ENCODE results near the gene PDLIM5. TPM values are rescaled to one million over a fixed set of nuclear protein-coding genes. Genes with fewer than 3 reads are reported as not detected.
A peak's percentile ranks its signal among the peaks of the same experiment; 100 is the strongest.

PDLIM5 gene
- total RNA-seq, 8 experiments from 2014 or later, result 11.9 to 71.2 (median 30.5) TPM

DNA sequence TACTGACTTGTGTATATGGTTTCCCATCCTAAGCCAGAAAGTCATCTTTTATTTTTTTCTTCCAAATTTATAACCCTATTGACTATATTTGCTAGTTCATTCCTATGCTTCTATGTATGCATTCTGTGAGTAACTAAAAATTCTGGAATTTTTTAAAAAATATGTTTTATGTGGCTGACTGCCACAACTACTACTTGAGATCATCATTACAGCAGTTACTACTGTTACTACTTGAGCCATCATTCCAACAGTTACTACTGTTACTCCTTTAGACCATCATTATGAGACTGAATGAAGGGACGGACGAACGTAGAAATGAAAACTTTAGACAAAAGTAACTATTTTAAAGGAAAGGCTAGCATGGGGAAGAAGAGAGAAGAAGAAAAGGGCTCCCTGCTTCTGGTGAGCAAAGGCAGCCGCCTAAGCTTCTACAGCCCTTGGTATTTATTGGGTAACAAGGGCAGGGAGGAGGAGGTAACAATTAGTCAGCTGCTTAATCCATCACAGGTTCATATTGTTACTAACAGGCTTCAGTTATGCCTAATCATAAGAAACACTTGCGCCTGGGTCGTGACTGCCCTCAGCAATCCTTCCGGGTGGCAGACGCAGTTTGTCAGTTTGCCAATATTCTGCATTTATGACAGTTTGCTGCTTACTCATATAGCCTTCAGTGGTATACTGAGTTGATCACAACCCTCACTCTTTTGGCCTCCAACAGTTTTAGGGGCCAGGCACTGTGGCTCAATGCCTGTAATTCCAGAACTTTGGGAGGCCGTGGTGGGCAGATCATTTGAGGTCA lies 80.4 kb downstream of the PDLIM5 start:
- WGBS, 10 experiments, result 57 to 100% (median 93%) methylated on average over 4 to 8 of the region's 9 CpGs; no CpG with 5 or more reads in 1 of the 10 experiments
- Histone ChIP-seq H3K4me3 (no peak overlapping the region), H3K27ac (no peak overlapping the region), H3K4me1 (replicated peaks in 1 of 2) (peaks cover 0 to 3% of the 10 kb centered on the region in 2 donors)
- ATAC-seq (replicated peaks in 6 of 8), result peak in 2 of 8 experiments; percentile 47 to 48
- in situ Hi-C loops (cut with MboI; ENCODE audit: low pct_unique_long_range_greater_than_20kb in 2 of 9, low sequenced_read_pairs in 9 of 9, unreplicated experiment in 9 of 9), result no loop called here

DNA sequence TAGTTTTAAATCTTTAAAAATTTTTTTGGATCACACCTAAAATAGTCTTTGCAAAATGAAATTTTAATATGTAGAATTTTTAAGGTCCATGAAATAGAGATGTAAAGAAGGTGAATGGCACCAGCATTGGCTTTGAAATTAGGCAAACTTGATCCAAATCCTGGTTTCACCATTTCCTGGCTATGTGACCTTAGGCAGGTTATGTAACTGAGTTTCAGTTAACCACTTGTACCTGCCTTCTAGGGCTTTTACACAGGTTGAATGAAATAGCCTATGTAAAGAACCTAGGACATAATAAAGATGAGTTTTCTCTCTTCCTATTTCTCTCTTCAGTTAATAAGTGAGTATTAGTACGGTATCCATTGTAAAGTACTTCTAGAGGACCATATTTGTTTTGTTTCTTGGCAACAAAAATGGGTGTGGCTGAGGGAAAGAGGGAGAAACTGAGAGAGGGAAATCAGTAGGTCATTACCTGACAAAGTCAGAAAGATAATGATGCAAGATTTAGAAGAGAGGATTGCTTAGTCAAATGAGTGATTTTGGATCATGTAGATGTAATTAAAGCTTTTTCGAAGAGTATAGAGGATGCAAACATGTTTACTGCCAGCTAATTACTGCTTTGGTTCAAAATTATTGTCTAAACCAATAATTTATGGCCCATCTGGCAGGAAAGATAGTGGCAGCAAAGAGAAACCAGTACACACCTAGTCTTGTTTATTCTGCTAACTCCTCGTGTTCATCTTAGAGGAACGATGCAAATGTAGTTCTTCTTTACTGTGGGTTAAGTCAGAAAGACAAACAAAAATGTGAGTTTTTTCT lies 81.9 kb downstream of the PDLIM5 start:
- in situ Hi-C loops (cut with MboI; ENCODE audit: low pct_unique_long_range_greater_than_20kb in 2 of 9, low sequenced_read_pairs in 9 of 9, unreplicated experiment in 9 of 9), result no loop called here
- Histone ChIP-seq H3K4me3 (no peak overlapping the region), H3K27ac (no peak overlapping the region), H3K4me1 (replicated peaks in 1 of 2) (peaks cover 0 to 3% of the 10 kb centered on the region in 2 donors)
- WGBS, 10 experiments, result 77 to 100% (median 84%) methylated on average over 2 to 4 of the region's 4 CpGs
- no peak for ATAC-seq (replicated peaks in 6 of 8)

GRCh38 chr4:94534401-94535312 lies 82.9 kb downstream of the PDLIM5 start:
- no peak for ATAC-seq (replicated peaks in 6 of 8)
- in situ Hi-C loops (cut with MboI; ENCODE audit: low pct_unique_long_range_greater_than_20kb in 2 of 9, low sequenced_read_pairs in 9 of 9, unreplicated experiment in 9 of 9), result no loop called here
- Histone ChIP-seq H3K4me3 (no peak overlapping the region), H3K4me1 (replicated peaks in 1 of 2) (peaks cover 0 to 3% of the 10 kb centered on the region in 2 donors), H3K27ac (no peak overlapping the region)
- WGBS, 10 experiments, result 29 to 93% (median 76%) methylated on average over 3 to 5 of the region's 5 CpGs; no CpG with 5 or more reads in 1 of the 10 experiments

GRCh38 chr4:94536049-94536448 lies 84.3 kb downstream of the PDLIM5 start:
- in situ Hi-C loops (cut with MboI; ENCODE audit: low pct_unique_long_range_greater_than_20kb in 2 of 9, low sequenced_read_pairs in 9 of 9, unreplicated experiment in 9 of 9), result no loop called here
- H3K27ac ChIP-seq, result no peak overlapping the region
- ATAC-seq (replicated peaks in 6 of 8), result peak in 1 of 8 experiments; percentile 54
- H3K4me3 ChIP-seq, result no peak overlapping the region
- peaks cover 0 to 3% of the 10 kb centered on the region in 2 donors for H3K4me1 ChIP-seq (replicated peaks in 1 of 2)
- WGBS, 10 experiments, result 63 to 100% (median 85%) methylated on average over 1 to 3 of the region's 3 CpGs

DNA sequence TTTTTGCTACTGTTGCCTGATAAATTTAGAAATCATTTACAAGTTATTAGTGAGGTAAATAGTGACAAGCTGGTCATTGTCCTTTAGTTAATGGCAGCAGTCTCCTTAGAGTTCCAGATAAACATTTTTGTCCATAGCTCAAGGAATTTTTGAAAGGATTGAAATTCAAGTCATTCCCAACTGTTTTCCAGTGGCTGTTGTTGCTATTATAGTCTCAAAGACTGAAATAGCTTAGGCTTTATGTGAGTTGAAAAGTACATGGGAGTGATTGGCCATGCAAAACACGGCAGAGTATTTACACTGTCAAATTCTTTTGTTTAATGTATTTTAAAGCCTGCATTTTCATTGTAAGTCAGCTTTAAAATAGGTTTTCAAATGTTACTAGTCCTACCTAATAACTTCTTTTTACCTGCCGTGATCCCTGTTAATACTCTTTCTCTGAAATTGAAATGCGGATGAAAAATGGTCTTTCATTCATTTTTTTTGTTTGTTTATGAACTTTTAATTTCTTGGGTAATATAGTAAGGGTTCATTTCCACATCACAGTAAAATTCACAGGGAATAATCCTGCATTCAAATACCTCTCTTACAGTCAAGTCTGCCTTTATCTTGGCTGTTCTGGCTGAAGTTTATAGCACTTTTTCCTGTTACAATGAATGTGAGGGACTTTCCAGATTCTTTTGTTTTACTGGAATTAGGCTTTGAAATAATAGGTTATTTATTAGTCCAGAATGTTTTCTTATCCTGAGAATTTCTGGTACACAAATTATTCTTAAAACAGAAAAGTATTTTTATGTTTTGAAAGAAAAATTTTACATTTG lies 85.1 kb downstream of the PDLIM5 start:
- H3K4me1 ChIP-seq (replicated peaks in 1 of 2), result peaks cover 0 to 3% of the 10 kb centered on the region in 2 donors
- ATAC-seq (replicated peaks in 6 of 8), result peak in 4 of 8 experiments; percentile 24 to 78 (median 50)
- no peak overlapping the region for H3K27ac ChIP-seq
- in situ Hi-C loops (cut with MboI; ENCODE audit: low pct_unique_long_range_greater_than_20kb in 2 of 9, low sequenced_read_pairs in 9 of 9, unreplicated experiment in 9 of 9), result no loop called here
- 38 to 100% (median 60%) methylated on average over 1 to 3 of the region's 3 CpGs for WGBS, 10 experiments
- H3K4me3 ChIP-seq, result no peak overlapping the region

GRCh38 chr4:94537921-94538628 lies 86.3 kb downstream of the PDLIM5 start:
- Histone ChIP-seq H3K4me1 (replicated peaks in 1 of 2) (peaks cover 0 to 3% of the 10 kb centered on the region in 2 donors), H3K27ac (no peak overlapping the region), H3K4me3 (no peak overlapping the region)
- 86 to 100% (median 98%) methylated on average over 1 to 3 of the region's 3 CpGs; no CpG with 5 or more reads in 1 of the 10 experiments for WGBS, 10 experiments
- ATAC-seq (replicated peaks in 6 of 8), result no peak
- in situ Hi-C loops (cut with MboI; ENCODE audit: low pct_unique_long_range_greater_than_20kb in 2 of 9, low sequenced_read_pairs in 9 of 9, unreplicated experiment in 9 of 9), result no loop called here

DNA sequence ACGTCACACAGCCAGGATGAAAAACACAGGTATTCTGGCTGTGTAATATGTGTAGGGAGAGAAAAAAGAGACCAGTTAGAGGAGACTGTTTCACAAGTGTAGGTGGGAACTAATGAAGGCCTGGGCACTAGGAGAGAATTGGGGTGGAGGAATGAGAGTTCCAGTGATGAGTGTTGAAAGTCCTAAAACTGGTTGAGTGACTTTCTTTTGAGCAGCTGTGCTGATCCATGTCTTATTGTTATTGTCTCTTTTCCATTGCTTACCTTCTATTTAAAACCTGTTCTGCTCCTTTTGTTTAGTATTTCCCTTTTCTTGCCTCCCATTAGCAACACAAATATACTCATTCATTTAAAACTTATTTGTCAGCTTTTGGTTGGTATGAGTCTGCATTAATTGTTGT lies 88.7 kb downstream of the PDLIM5 start:
- peaks cover 0 to 3% of the 10 kb centered on the region in 2 donors for H3K4me1 ChIP-seq (replicated peaks in 1 of 2)
- ATAC-seq (replicated peaks in 6 of 8), result no peak
- in situ Hi-C loops (cut with MboI; ENCODE audit: low pct_unique_long_range_greater_than_20kb in 2 of 9, low sequenced_read_pairs in 9 of 9, unreplicated experiment in 9 of 9), result no loop called here
- no peak overlapping the region for H3K4me3 ChIP-seq
- 80 to 100% (median 100%) methylated on average over 1 of the region's 1 CpG; no CpG with 5 or more reads in 5 of the 10 experiments for WGBS, 10 experiments
- no peak overlapping the region for H3K27ac ChIP-seq

- WGBS, 10 experiments, result 25 to 100% (median 90%) methylated on average over 1 to 2 of the region's 2 CpGs
- no peak for ATAC-seq (replicated peaks in 6 of 8)
- H3K27ac ChIP-seq, result no peak overlapping the region
- no peak overlapping the region for H3K4me3 ChIP-seq
- in situ Hi-C loops (cut with MboI; ENCODE audit: low pct_unique_long_range_greater_than_20kb in 2 of 9, low sequenced_read_pairs in 9 of 9, unreplicated experiment in 9 of 9), result no loop called here
- H3K4me1 ChIP-seq (replicated peaks in 1 of 2), result no peaks in the 10 kb centered on the region
Observed at GRCh38 chr4:94544811-94545210, 93.1 kb downstream of the PDLIM5 start.

GRCh38 chr4:94545296-94545695 lies 93.6 kb downstream of the PDLIM5 start:
- H3K4me3 ChIP-seq, result no peak overlapping the region
- WGBS, 10 experiments, result 17 to 100% (median 93%) methylated on average over 1 to 2 of the region's 2 CpGs
- no peak overlapping the region for H3K27ac ChIP-seq
- in situ Hi-C loops (cut with MboI; ENCODE audit: low pct_unique_long_range_greater_than_20kb in 2 of 9, low sequenced_read_pairs in 9 of 9, unreplicated experiment in 9 of 9), result no loop called here
- ATAC-seq (replicated peaks in 6 of 8), result no peak
- no peaks in the 10 kb centered on the region for H3K4me1 ChIP-seq (replicated peaks in 1 of 2)

- no peaks in the 10 kb centered on the region for H3K4me1 ChIP-seq (replicated peaks in 1 of 2)
- ATAC-seq (replicated peaks in 6 of 8), result no peak
- H3K27ac ChIP-seq, result no peak overlapping the region
- in situ Hi-C loops (cut with MboI; ENCODE audit: low pct_unique_long_range_greater_than_20kb in 2 of 9, low sequenced_read_pairs in 9 of 9, unreplicated experiment in 9 of 9), result no loop called here
- 90 to 100% (median 95%) methylated on average over 1 to 3 of the region's 3 CpGs; no CpG with 5 or more reads in 1 of the 10 experiments for WGBS, 10 experiments
- no peak overlapping the region for H3K4me3 ChIP-seq
Observed at GRCh38 chr4:94546949-94547348, 95.2 kb downstream of the PDLIM5 start.

GRCh38 chr4:94548571-94548970 lies 96.8 kb downstream of the PDLIM5 start:
- in situ Hi-C loops (cut with MboI; ENCODE audit: low pct_unique_long_range_greater_than_20kb in 2 of 9, low sequenced_read_pairs in 9 of 9, unreplicated experiment in 9 of 9), result no loop called here
- 0 to 100% (median 75%) methylated on average over 1 of the region's 1 CpG; no CpG with 5 or more reads in 3 of the 10 experiments for WGBS, 10 experiments
- Histone ChIP-seq H3K4me3 (no peak overlapping the region), H3K27ac (no peak overlapping the region), H3K4me1 (replicated peaks in 1 of 2) (no peaks in the 10 kb centered on the region)
- ATAC-seq (replicated peaks in 6 of 8), result peak in 3 of 8 experiments; percentile 86 to 100 (median 99)
